HL-60 (cell line): ENCODE results near the gene PRKRA.

Experiments
- CTCF ChIP-seq: IDR thresholded peaks from one replicate; pipeline ENCODE4 v1.5.1; 2011; ENCODE audit warnings: low read length, control low read depth, inconsistent platforms; ENCODE audit not compliant: insufficient read depth
- GABPA ChIP-seq: IDR thresholded peaks from 2 replicates; pipeline ENCODE4 v1.6.1; 2012; ENCODE audit warnings: low read depth
- POLR2AphosphoS5 ChIP-seq: IDR thresholded peaks from 2 replicates; pipeline ENCODE4 v1.6.1; 2012; ENCODE audit warnings: low read depth
- REST ChIP-seq: IDR thresholded peaks from 2 replicates; pipeline ENCODE4 v1.6.1; 2012; ENCODE audit warnings: low read depth; ENCODE audit not compliant: insufficient replicate concordance
- SPI1 ChIP-seq: IDR thresholded peaks from 2 replicates; pipeline ENCODE4 v1.6.1; 2012; ENCODE audit warnings: low read depth, mild to moderate bottlenecking, borderline replicate concordance

- TF ChIP-seq CTCF (no peak), REST (no peak), POLR2AphosphoS5 (no peak), GABPA (no peak), SPI1 (no peak)
These were observed 32.5 kb downstream of the PRKRA start for GRCh38 chr2:178418426-178418825.
